Ascending aorta (tissue), 2 donors: ENCODE data around the gene LRRC75B. TPM values are rescaled to one million over a fixed set of nuclear protein-coding genes. Genes with fewer than 3 reads are reported as not detected.

ENCODE experiments used
- DNase-seq, 2 donors: peaks; one replicate each; pipeline ENCODE4 v3.0.0-alpha.2; 2019; ENCODE audit warnings: low spot score in 2 of 2
- H3K27ac ChIP-seq, 2 donors: fragments of 200-600 bp; sonication (generic); one replicate each; pipeline ENCODE4 v1.5.1; 2016 to 2017; ENCODE audit warnings: mild to moderate bottlenecking in 1 of 2
- H3K27me3 ChIP-seq: fragments of 200-600 bp; sonication (generic); one replicate; pipeline ENCODE4 v1.5.1; 2017
- H3K36me3 ChIP-seq, 2 donors: fragments of 200-600 bp; sonication (generic); one replicate each; pipeline ENCODE4 v1.5.1; 2016
- H3K4me1 ChIP-seq, 2 donors: fragments of 200-600 bp; sonication (generic); one replicate each; pipeline ENCODE4 v1.5.1; 2016 to 2017; ENCODE audit warnings: mild to moderate bottlenecking in 1 of 2
- H3K4me3 ChIP-seq, 2 donors: fragments of 200-600 bp; sonication (generic); one replicate each; pipeline ENCODE4 v1.5.1; 2016 to 2017; ENCODE audit warnings: mild to moderate bottlenecking in 1 of 2
- H3K9me3 ChIP-seq, 2 donors: fragments of 200-600 bp; sonication (generic); one replicate each; pipeline ENCODE4 v1.5.1; 2016
- CTCF ChIP-seq, 3 experiments: fragments of 200-600 bp in 2 of 3; fragments of 450-650 bp in 1 of 3; sonication (generic) in 2 of 3; IDR thresholded peaks; one replicate each; pipeline ENCODE4 v1.5.1; 2016 to 2019; ENCODE audit warnings: antibody characterized with exemption in 3 of 3, mild to moderate bottlenecking in 1 of 3, moderate library complexity in 1 of 3
- intact Hi-C: fragments of 100-400 bp; cut with DNase I; formaldehyde crosslinking; loops from one replicate; pipeline ENCODE4 v1.15.1; 2023
- total RNA-seq: library from RNA; depleted of rRNA; stranded (reverse); fragments of >200 nt; gene quantifications from one replicate; pipeline ENCODE4 v1.1.0, GENCODE V29; 2016

Gene LRRC75B
- total RNA-seq, 1 donor from 2014 or later: 22.7 TPM

DNA sequence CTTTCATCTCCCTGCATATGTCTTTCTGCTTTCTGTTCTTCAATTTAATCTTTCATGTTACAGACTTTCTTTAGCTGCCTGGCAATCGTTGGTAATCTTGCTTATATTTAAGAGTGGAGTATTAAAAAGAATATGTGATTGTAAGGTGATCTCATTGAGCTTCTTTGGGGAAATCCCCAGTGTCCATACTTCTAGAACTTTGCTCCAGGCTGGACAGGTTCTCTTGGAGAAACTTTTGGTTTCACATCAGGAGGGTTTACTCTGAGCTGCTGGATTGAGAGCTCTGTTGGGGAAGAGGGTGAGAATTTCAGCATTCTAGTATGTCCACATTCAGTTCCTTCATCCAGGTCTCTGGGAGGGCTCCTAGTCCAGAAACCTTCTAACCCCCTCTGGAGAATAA lies 16.1 kb downstream of the LRRC75B start:
- intact Hi-C loops: no loop called here

DNA sequence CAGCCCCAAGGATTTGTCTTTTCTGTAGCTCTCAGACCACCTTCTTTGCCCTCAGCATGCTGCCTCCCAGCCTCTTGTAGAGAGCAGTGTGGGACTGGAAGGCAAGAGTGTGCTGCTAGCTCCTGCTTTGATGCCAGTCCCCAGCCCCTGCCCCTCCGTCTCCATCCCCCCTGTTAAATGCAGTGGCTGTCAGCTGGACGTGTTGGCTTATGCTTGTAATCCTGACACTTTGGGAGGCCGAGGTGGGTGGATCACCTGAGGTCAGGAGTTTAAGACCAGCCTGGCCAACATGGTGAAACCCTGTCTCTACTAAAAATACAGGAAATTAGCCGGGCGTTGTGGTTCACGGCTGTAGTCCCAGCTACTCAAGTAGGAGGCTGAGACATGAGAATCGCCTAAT lies 21.6 kb downstream of the LRRC75B start:
- Histone ChIP-seq H3K27me3 (no peaks in the 10 kb centered on the region), H3K4me1 (no peaks in the 10 kb centered on the region), H3K9me3 (no peaks in the 10 kb centered on the region), H3K36me3 (peaks cover 65 to 73% of the 10 kb centered on the region in 2 donors), H3K4me3 (no peak overlapping the region), H3K27ac (no peak overlapping the region)
- intact Hi-C loops: no loop called here
- TF ChIP-seq CTCF (IDR thresholded peaks at IDR 0.05): no peak
- no peak for DNase-seq

More for the DNA sequence above, 16.1 kb downstream of the LRRC75B start:
- no peak for DNase-seq
- H3K36me3 ChIP-seq: peaks cover 29 to 46% of the 10 kb centered on the region in 2 donors
- H3K9me3 ChIP-seq: no peaks in the 10 kb centered on the region
- H3K27ac ChIP-seq: no peak overlapping the region
- H3K4me3 ChIP-seq: no peak overlapping the region
- no peaks in the 10 kb centered on the region for H3K27me3 ChIP-seq
- no peaks in the 10 kb centered on the region for H3K4me1 ChIP-seq
- TF ChIP-seq CTCF (IDR thresholded peaks at IDR 0.05): no peak

DNA sequence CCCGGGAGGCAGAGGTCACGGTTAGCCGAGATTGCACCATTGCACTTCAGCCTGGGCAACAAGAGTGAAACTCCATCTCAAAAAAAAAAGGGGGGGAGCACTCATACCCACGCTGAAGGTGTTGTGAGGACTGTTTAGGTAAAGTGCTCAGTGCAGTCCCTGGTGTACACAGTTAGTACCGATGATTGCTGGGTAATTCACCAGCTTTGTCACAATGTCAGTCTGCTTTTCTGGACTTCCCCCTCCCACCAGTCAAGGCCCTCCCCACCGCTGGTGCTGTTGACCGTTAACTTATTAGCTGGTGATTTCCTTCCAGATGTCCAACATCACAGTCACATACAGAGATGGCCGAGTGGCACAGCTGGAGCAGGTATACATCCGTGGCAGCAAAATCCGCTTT lies 25.2 kb downstream of the LRRC75B start:
- Histone ChIP-seq H3K27me3 (no peaks in the 10 kb centered on the region), H3K9me3 (no peaks in the 10 kb centered on the region), H3K36me3 (peaks cover 47 to 48% of the 10 kb centered on the region in 2 donors), H3K27ac (no peak overlapping the region), H3K4me3 (no peak overlapping the region), H3K4me1 (no peaks in the 10 kb centered on the region)
- TF ChIP-seq CTCF (IDR thresholded peaks at IDR 0.05): no peak
- intact Hi-C loops: no loop called here
- no peak for DNase-seq

DNA sequence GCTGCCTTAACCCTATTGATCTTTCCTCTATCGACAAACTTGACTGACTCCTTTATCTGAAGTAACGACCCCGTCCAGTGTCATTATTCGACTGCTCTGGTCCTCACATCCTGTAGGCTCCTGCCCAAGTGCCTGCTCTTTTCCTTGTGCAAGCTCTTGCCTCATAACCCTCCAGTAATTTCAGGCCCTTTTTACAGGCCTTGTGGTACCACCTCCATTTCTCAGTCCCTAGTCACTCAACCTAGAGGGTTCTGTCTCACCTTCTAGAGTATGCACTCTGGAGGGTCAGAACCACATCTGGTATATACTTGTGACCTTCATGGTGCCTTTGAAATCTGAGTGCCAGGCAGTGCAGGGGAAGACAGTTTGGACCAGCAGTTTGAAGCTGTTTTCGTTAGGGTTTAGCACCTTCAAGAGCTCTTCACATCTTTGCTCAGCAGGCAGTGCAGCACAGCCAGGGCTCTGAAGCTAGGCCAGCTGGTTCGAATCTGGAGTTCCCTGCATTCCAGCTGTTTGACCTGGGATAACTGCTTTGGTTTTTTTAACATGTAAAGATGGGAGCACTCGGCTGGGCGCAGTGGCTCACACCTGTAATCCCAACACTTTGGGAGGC lies 25.9 kb downstream of the LRRC75B start:
- Histone ChIP-seq H3K4me1 (no peaks in the 10 kb centered on the region), H3K4me3 (no peak overlapping the region), H3K27me3 (no peaks in the 10 kb centered on the region), H3K27ac (no peak overlapping the region), H3K36me3 (peaks cover 40 to 42% of the 10 kb centered on the region in 2 donors), H3K9me3 (no peaks in the 10 kb centered on the region)
- intact Hi-C loops: no loop called here
- no peak for TF ChIP-seq CTCF (IDR thresholded peaks at IDR 0.05)
- no peak for DNase-seq

- Histone ChIP-seq H3K4me1 (no peaks in the 10 kb centered on the region), H3K36me3 (peaks cover 32 to 34% of the 10 kb centered on the region in 2 donors), H3K9me3 (no peaks in the 10 kb centered on the region), H3K27ac (no peak overlapping the region), H3K27me3 (no peaks in the 10 kb centered on the region), H3K4me3 (no peak overlapping the region)
- TF ChIP-seq CTCF (IDR thresholded peaks at IDR 0.05): no peak
- DNase-seq: no peak
- intact Hi-C loops: no loop called here
These were observed 27.8 kb downstream of the LRRC75B start for GRCh38 chr22:24565077-24565476.
